GM12878 (cell line): ENCODE data around the gene NUP37. TPM values are rescaled to one million over a fixed set of nuclear protein-coding genes. Genes with fewer than 3 reads are reported as not detected.

Experiments
- ATAC-seq: fragments of 200-7000 bp; cut with Tn5 transposase; 3 replicates; pipeline ENCODE4 v1.9.1; 2020; ENCODE audit warnings: mild to moderate bottlenecking, moderate library complexity
- BruUV-seq: library from RNA; stranded (reverse); fragments of 400-500 nt; replicated peaks from 2 replicates; lab custom pipeline; 2021; lab: Mats Ljungman, UMichigan
- CTCF ChIA-PET: fragments of 300-600 bp; sonication (Branson Sonifier 250); formaldehyde crosslinking; extraction: SDS; loops from one replicate; lab custom pipeline; 2021; ENCODE audit warnings: inconsistent platforms; lab: Yijun Ruan, JAX
- POLR2A ChIA-PET: fragments of 350-600 bp; formaldehyde crosslinking; extraction: SDS; loops from one replicate; lab custom pipeline; 2021; ENCODE audit warnings: inconsistent platforms; lab: Charles Lee
- RAD21 ChIA-PET: fragments of 300-600 bp; sonication (Branson Sonifier 250); formaldehyde crosslinking; loops from one replicate; lab custom pipeline; 2023; ENCODE audit warnings: antibody characterized with exemption; ENCODE audit not compliant: unreplicated experiment; lab: Charles Lee
- SMC1A ChIA-PET: fragments of 300-600 bp; sonication (Branson Sonifier 250); formaldehyde crosslinking; loops from one replicate; lab custom pipeline; 2023; ENCODE audit not compliant: unreplicated experiment, uncharacterized antibody; lab: Charles Lee
- DNase-seq: peaks from one replicate; pipeline ENCODE4 v3.0.0-alpha.2; 2011; ENCODE audit warnings: low read depth, low spot score
- FAIRE-seq: peaks from 3 replicates; lab custom pipeline; 2011; peaks lifted over from hg19 to GRCh38; lab: Jason Lieb, UNC
- H2AFZ ChIP-seq: 2 replicates; pipeline ENCODE4 v1.6.0; 2011; ENCODE audit warnings: low read depth, low read length, control low read depth; ENCODE audit not compliant: control insufficient read depth
- H3K27ac ChIP-seq: 2 replicates; pipeline ENCODE4 v1.5.1; 2011; ENCODE audit warnings: control low read depth; ENCODE audit not compliant: control insufficient read depth, insufficient read depth
- H3K27me3 ChIP-seq, 2 experiments: replicated peaks in 1 of 2; 2 replicates each; pipeline versions ENCODE4 v1.6.0 to v1.6.1; 2011; ENCODE audit warnings: low read length in 1 of 2; ENCODE audit not compliant: control insufficient read depth in 2 of 2, insufficient read depth in 2 of 2
- H3K36me3 ChIP-seq, 2 experiments: 2 replicates each; pipeline ENCODE4 v1.5.1; 2011; ENCODE audit warnings: low read length in 1 of 2; ENCODE audit not compliant: control insufficient read depth in 2 of 2, insufficient read depth in 2 of 2
- H3K4me1 ChIP-seq: 2 replicates; pipeline ENCODE4 v1.6.1; 2011; ENCODE audit warnings: mild to moderate bottlenecking, low read length, moderate library complexity, mixed read lengths; ENCODE audit not compliant: control insufficient read depth, insufficient read depth
- H3K4me2 ChIP-seq: 2 replicates; pipeline ENCODE4 v1.6.0; 2011; ENCODE audit warnings: control low read depth; ENCODE audit not compliant: control insufficient read depth, insufficient read depth
- H3K4me3 ChIP-seq: fragments of 200-600 bp; sonication (generic); 2 replicates; pipeline ENCODE4 v1.5.1; 2016
- H3K79me2 ChIP-seq: 2 replicates; pipeline ENCODE4 v1.6.0; 2011; ENCODE audit warnings: low read length; ENCODE audit not compliant: control insufficient read depth, insufficient read depth
- H3K9ac ChIP-seq: 2 replicates; pipeline ENCODE4 v1.8.0; 2011; ENCODE audit warnings: low read length, control low read depth, mixed read lengths; ENCODE audit not compliant: control insufficient read depth, insufficient read depth
- H3K9me3 ChIP-seq: replicated peaks from 3 replicates; pipeline ENCODE4 v1.5.1; 2011; ENCODE audit warnings: mild to moderate bottlenecking, low read length; ENCODE audit not compliant: control insufficient read depth, insufficient read depth
- H4K20me1 ChIP-seq: 2 replicates; pipeline ENCODE4 v1.6.0; 2011; ENCODE audit not compliant: control insufficient read depth, insufficient read depth
- CBX3 ChIP-seq: fragments of 200-600 bp; sonication (generic); IDR thresholded peaks from 2 replicates; pipeline ENCODE4 v1.6.1; 2016; ENCODE audit warnings: low read depth, borderline replicate concordance
- CREM ChIP-seq: IDR thresholded peaks from 2 replicates; pipeline ENCODE4 v1.6.1; 2014; ENCODE audit warnings: antibody characterized with exemption, low read depth
- CUX1 ChIP-seq: IDR thresholded peaks from 2 replicates; pipeline ENCODE4 v1.6.1; 2012; ENCODE audit warnings: improper control_type of control experiment, low read depth, low read length; ENCODE audit not compliant: insufficient replicate concordance
- ESRRA ChIP-seq: IDR thresholded peaks from 2 replicates; pipeline ENCODE4 v1.6.1; 2012; ENCODE audit warnings: mild to moderate bottlenecking, low read length, improper control_type of control experiment
- ETV6 ChIP-seq, 2 experiments: fragments of 450-650 bp in 1 of 2; IDR thresholded peaks in 1 of 2; conservative IDR thresholded peaks in 1 of 2; 2 replicates each; pipeline ENCODE4 v1.6.1; 2014; ENCODE audit warnings: antibody characterized with exemption in 1 of 2, borderline replicate concordance in 1 of 2, low read depth in 1 of 2, mild to moderate bottlenecking in 1 of 2, moderate library complexity in 1 of 2
- JUND ChIP-seq: IDR thresholded peaks from 2 replicates; pipeline ENCODE4 v1.6.1; 2012; ENCODE audit warnings: low read depth, mild to moderate bottlenecking, low read length, improper control_type of control experiment, moderate library complexity
- KLF5 ChIP-seq: fragments of 450-650 bp; IDR thresholded peaks from 2 replicates; pipeline ENCODE4 v1.6.1; 2014; ENCODE audit warnings: mild to moderate bottlenecking; ENCODE audit not compliant: partially characterized antibody
- NFYA ChIP-seq: IDR thresholded peaks from 2 replicates; pipeline ENCODE4 v1.6.1; 2011; ENCODE audit warnings: low read depth, mild to moderate bottlenecking, low read length, improper control_type of control experiment, borderline replicate concordance
- POLR2A ChIP-seq: IDR thresholded peaks from 2 replicates; pipeline ENCODE4 v1.6.1; 2011; ENCODE audit warnings: low read depth, mild to moderate bottlenecking, low read length
- POU2F2 ChIP-seq: IDR thresholded peaks from 3 replicates; pipeline ENCODE4 v1.6.1; 2011; ENCODE audit warnings: low read depth, mild to moderate bottlenecking, low read length, borderline replicate concordance
- RFX5 ChIP-seq: IDR thresholded peaks from 2 replicates; pipeline ENCODE4 v1.6.1; 2011; ENCODE audit warnings: low read depth, low read length, improper control_type of control experiment
- SKIL ChIP-seq: fragments of 450-650 bp; IDR thresholded peaks from 2 replicates; pipeline ENCODE4 v1.6.1; 2017; ENCODE audit warnings: mild to moderate bottlenecking, low read depth, inconsistent platforms; ENCODE audit not compliant: poor library complexity, severe bottlenecking
- SMARCA5 ChIP-seq: fragments of 450-650 bp; IDR thresholded peaks from 2 replicates; pipeline ENCODE4 v1.6.1; 2017; ENCODE audit warnings: mild to moderate bottlenecking
- TAF1 ChIP-seq: IDR thresholded peaks from 2 replicates; pipeline ENCODE4 v1.6.1; 2011; ENCODE audit warnings: mild to moderate bottlenecking, low read depth, low read length, borderline replicate concordance
- TARDBP ChIP-seq: IDR thresholded peaks from 2 replicates; pipeline ENCODE4 v1.6.1; 2016; ENCODE audit warnings: borderline replicate concordance
- ZNF24 ChIP-seq: fragments of 450-650 bp; IDR thresholded peaks from 2 replicates; pipeline ENCODE4 v1.6.1; 2017; ENCODE audit warnings: antibody characterized with exemption, mild to moderate bottlenecking
- WGBS: methylation state at CpG from one replicate; pipeline ENCODE4 v1.1.6; 2016; ENCODE audit warnings: low lambda C conversion rate; ENCODE audit not compliant: insufficient replicate concordance, insufficient coverage; ENCODE audit errors: missing lambda C conversion rate; 5-methylcytosine and 5-hydroxymethylcytosine counted together
- in situ Hi-C: fragments of 300-500 bp; cut with MboI; formaldehyde crosslinking; loops from 9 replicates; pipeline ENCODE4 v1.14.3; 2018; ENCODE audit warnings: mixed read lengths
- intact Hi-C: fragments of 100-400 bp; cut with micrococcal nuclease; formaldehyde crosslinking; loops from one replicate; pipeline ENCODE4 v1.14.2; 2022; ENCODE audit not compliant: unreplicated experiment
- polyA plus RNA-seq, 11 experiments: library from polyadenylated mRNA; depleted of rRNA in 4 of 11; unstranded in 6 of 11; stranded (reverse) in 5 of 11; fragments of >200 nt; fragmentation: Nextera tagmentation in 4 of 11; fragmentation: Illumina TruSeq in 1 of 11; extraction: Ambion mirVana in 4 of 11; extraction: Trizol in 1 of 11; gene quantifications; 1 replicate in 1 of 11; 2 replicates in 10 of 11; pipeline versions ENCODE4 v1.2.1 to v1.2.3, GENCODE V29; 2011 to 2016; ENCODE audit warnings: inconsistent platforms in 2 of 11, missing spikeins in 2 of 11, low read depth in 1 of 11
- total RNA-seq, 4 experiments: library from RNA; depleted of rRNA in 3 of 4; stranded (reverse); fragments of >200 nt in 3 of 4; fragmentation: Illumina TruSeq in 1 of 4; extraction: Trizol in 1 of 4; gene quantifications; 2 replicates each; pipeline versions ENCODE4 v1.2.1 to v1.2.3, GENCODE V29; 2013 to 2021

The NUP37 gene
- total and polyA plus RNA-seq, 10 of the 15 experiments (the other 5 are each of a cell fraction or from before 2014, with no cell fraction given) = 51.8 to 250 (median 99.6) TPM

GRCh38 chr12:102033991-102034745 is 85.7 kb downstream of the NUP37 start:
- Histone ChIP-seq H2AFZ (no peak overlapping the region), H3K79me2 (no peaks in the 10 kb centered on the region), H3K4me3 (no peak overlapping the region), H4K20me1 (no peaks in the 10 kb centered on the region), H3K27ac (no peak overlapping the region), H3K27me3 (no peaks in the 10 kb centered on the region), H3K36me3 (peaks cover 0 to 19% of the 10 kb centered on the region in 2 experiments; a peak in 2 of 4 replicates), H3K9ac (no peak overlapping the region), H3K4me1 (no peaks in the 10 kb centered on the region), H3K4me2 (no peak overlapping the region), H3K9me3 (no peaks in the 10 kb centered on the region)
- CTCF ChIA-PET = interaction anchor here (2.5 kb wide), 1 partner anchor 10 kb away, joined by 5 read pairs; no protein-coding TSS in a partner anchor
- DNase-seq (no peak), ATAC-seq (no peak), FAIRE-seq (no peak)
- POLR2A ChIA-PET = interaction anchor here (1.9 kb wide), 1 partner anchor 10 kb away, joined by 5 read pairs; no protein-coding TSS in a partner anchor
- SMC1A ChIA-PET = interaction anchor here (0.5 to 3.2 kb wide), 5 partner anchors 9 to 72 kb away, joined by 3 to 9 read pairs (median 3); no protein-coding TSS in a partner anchor
- intact Hi-C loops = no loop called here
- BruUV-seq = no TSS peak
- TF ChIP-seq NFYA (no peak), SMARCA5 (no peak), TARDBP (no peak), ZNF24 (no peak), RFX5 (no peak), CBX3 (no peak), SKIL (no peak), TAF1 (no peak), POLR2A (no peak), CREM (no peak), ETV6 (conservative IDR thresholded peaks at IDR 0.05 in 1 of 2, IDR thresholded peaks at IDR 0.05 in 1 of 2; ENCODE audit: borderline replicate concordance in 1 of 2, low read depth in 1 of 2) (no peak), KLF5 (no peak), ESRRA (no peak), POU2F2 (no peak), JUND (no peak), CUX1 (no peak)
- WGBS = 65% methylated on average over 3 of the region's 3 CpGs
- RAD21 ChIA-PET = no interaction called here
- in situ Hi-C loops = no loop called here
